Measurements from ENCODE around the gene FOXD4L5.
"Not testable (repeated sequence)": the region's sequence is repeated elsewhere in the genome, so short reads cannot be mapped to it uniquely, and the experiment has no call there.

FOXD4L5 gene

DNA sequence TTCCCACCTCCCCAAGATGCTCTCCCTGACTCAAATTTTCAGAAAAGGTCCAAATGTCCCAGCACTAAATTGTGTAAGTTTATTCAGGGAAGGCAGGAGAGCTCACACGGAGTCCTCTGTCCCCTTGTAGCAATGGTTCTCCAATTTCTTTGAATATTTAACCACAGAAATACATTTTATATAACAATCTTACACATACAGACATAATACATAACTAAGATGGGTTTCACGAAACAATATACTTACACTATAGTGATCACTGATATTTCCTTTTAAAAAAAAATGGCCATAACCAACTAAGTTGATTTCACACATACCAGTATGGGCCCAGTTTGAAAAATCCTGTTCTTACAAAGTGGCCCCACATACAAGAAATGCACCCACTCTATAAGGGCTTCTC is at the start of gene FOXD4L5:
Gene FOXD4L5 (minus strand): TSS at position 101 of the 400 bp plus-strand sequence. CDS start 832 bp downstream, outside the sequence.
- not testable (repeated sequence) for DNase-seq

DNA sequence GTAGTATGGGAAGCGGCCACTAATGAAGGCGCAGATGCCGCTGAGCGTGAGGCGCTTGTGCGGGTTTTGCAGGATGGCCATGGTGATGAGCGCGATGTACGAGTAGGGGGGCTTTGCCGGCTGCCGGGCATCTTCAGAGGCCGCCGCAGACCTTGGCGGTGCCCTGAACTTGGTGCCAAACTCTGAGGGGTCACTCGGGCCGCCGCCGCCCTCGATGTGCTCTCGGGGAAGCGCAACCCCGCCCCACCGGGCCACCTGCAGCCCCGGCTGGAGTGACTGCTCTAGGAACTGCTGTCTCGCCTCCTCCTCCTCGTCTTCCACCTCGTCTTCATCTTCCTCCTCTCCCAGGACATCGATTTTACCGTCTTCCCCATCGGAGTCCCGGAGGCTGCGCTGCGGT is 1.1 kb downstream of the FOXD4L5 start:
- not testable (repeated sequence) for DNase-seq

- not testable (repeated sequence) for DNase-seq
These were observed 2.0 kb downstream of the FOXD4L5 start for GRCh38 chr9:65282976-65283375.
